Activated T-cell treated with anti-CD3 and anti-CD28 coated beads for 48 hours (primary cell): ENCODE measurements around the gene ARHGAP12.

Experiments
- DNase-seq: peaks from one replicate; pipeline ENCODE4 v3.0.0-alpha.2; 2020; ENCODE audit warnings: low read depth

ARHGAP12 gene

GRCh38 chr10:31949266-31949665 lies 20.6 kb upstream of the ARHGAP12 start:
- DNase-seq, result no peak

DNA sequence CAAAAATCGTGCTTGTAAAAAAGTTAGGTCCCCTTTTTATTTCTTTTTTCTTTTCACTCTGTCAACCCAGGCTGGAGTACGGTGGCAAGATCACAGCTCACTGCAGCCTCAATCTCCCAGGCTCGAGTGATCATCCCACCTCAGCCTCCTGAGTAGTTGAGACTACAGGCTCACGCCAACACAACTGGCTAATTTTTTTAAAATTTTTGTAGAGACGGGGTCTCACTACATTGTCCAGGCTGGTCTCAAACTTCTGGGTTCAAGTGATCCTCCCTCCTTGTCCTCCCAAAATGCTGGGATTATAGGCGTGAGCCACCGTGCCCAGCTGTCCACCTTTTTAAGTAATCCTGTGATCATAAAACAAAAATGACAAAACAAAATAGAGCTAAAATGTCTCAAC lies 19.4 kb upstream of the ARHGAP12 start:
- no peak for DNase-seq

GRCh38 chr10:31947144-31947926 lies 18.7 kb upstream of the ARHGAP12 start:
- no peak for DNase-seq

GRCh38 chr10:31945392-31945791 lies 16.8 kb upstream of the ARHGAP12 start:
- DNase-seq, result no peak

DNA sequence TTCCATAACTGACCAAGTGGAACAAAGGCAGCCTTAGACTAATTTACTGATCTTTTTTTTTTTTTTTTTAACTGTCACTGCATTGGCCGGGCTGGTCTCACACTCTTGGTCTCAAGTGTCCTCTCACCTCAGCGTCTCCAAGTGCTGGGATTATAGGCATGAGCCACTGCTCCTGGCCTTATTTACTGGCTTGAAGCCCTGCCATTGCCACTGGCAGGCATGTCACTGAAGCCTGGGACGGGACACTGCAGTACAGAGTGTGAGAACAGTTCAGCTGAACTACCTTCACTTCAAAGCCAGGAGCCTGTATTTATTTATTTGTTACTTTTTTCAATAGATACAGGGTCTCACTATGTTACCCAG lies 15.4 kb upstream of the ARHGAP12 start:
- no peak for DNase-seq

GRCh38 chr10:31942892-31943291 lies 14.3 kb upstream of the ARHGAP12 start:
- no peak for DNase-seq

- no peak for DNase-seq
Observed at GRCh38 chr10:31942435-31942834, 13.8 kb upstream of the ARHGAP12 start.

GRCh38 chr10:31940839-31941653 lies 12.4 kb upstream of the ARHGAP12 start:
- DNase-seq, result no peak

DNA sequence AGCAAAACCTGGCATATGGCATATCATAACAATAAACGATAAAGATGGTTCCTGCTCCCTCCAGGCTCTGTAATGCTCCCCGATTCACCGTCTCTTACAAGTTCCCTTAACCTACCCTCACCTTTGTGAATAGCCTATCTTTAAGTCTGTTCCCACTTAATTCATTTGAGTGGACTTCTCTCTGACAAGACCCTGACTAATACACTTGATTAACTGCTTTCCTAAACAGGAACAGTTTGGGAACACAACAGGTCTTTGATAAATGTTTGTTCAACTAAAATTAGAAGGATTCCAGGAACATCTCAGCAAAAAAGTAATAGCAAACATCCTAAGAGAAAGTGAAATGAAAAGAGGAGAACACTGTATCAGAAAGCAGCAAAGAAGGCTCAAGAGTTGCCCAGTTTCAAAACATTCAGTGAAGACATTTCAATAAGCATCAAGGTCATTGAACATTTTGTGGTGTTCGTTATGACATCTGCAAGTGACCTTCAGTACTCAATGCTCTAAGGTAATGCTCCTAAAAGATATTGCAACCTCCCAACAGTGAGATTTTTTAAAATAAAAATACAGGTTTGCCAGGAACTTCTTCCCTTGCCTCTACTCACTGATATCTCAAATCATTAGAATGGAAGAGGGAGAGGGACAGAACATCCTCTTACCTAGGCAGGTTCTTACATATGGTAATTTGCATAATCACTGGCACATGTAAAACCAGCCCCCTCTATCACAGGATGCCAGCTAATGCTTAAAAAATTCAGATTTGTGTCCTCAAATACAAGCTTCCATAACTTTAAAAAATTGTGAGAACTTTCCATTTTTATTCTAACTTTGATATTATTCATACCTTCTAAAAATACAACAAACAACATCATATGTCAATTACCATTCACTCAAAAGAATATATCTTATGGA lies 11.4 kb upstream of the ARHGAP12 start:
- DNase-seq, result no peak

GRCh38 chr10:31937371-31937770 lies 8.7 kb upstream of the ARHGAP12 start:
- no peak for DNase-seq

DNA sequence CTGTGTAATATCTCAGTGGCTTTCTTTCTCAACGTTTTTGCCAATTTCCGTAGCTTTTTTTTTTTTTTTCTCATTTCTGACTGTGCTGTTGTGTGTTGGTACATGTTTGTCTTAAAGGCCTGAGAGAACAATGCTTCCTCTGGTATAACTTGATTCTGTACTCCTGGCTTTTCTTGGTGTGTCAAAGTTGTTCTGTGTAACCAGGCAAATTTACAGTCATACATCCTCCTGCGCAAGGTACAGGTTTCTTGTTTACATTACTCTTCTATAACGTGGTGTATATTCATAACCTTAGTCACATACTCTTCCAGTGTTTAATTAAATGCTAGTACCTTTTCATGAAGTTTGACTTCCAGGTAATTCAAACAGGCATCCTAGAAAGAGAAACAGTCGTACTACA lies 8.3 kb upstream of the ARHGAP12 start:
- no peak for DNase-seq

- DNase-seq, result no peak
Observed at GRCh38 chr10:31936086-31936485, 7.5 kb upstream of the ARHGAP12 start.

DNA sequence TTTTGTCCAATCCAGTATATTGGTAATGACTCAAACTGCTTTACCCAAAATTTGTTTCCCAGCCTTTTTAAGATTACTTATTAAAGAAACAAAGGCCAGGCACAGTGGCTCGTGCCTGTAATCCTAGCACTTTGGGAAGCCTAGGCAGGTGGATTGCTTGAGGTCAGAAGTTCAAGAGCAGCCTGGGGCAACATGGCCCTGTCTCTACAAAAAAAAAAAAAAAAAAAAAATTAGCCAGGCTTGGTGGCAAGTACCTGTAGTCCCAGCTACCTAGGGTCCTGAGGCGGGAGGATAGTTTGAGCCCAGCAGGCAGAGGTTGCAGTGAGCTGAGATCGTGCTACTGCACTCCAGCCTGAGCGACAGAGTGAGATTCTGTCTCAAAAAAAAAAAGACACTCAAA lies 7.0 kb upstream of the ARHGAP12 start:
- DNase-seq, result no peak

GRCh38 chr10:31932838-31933237 lies 4.2 kb upstream of the ARHGAP12 start:
- DNase-seq, result no peak

DNA sequence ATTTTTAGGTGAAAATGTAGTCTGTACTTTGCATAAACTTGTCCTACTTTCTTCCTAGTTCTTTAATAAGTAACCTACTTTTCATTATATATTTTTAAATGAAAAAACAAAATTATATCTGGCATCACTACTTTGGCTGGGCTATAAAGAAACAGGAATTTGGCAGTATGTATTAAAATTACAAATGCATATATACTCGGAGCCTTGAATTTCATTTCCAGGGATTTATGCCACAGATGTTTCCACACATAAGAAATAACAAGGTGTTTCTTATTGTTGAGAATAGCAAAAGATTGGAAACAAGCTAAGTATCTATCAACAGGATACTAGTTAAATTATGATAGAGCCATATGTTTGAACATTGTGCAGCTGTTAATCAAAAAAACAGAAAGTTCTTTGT lies 2.2 kb upstream of the ARHGAP12 start:
- DNase-seq, result no peak

DNA sequence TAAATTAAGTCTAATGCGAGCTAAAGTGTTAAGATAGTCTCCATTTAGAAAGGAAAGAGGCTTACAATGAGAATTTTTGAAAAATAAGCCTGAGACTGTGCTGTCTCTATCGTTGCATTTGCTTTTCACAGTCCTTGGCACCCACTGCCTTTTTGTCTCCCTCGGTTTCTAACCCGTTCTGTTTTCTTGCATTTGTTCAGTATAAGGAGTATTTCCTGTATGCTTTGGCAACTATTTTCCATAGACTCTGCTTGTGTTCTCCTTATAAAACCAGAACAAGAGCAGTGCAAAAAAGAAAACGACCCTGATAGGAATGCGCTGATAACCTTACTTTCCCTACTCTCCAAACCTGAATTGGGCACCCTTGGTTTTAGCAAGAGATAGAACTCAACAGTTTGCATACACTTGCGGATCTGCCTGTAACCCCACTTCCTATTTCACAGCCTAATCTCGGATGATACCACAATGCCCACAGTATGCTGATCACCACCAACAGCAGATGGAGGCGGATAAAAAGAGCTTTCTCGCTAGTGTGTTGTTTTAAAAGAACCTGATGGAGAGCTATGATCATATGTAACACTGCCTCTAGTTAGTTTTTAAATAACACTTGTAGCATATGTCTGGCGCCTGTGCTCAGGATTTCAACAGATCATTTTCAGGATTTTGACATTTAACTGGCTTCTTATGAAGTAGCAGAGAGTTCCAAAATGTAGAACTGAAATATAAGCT lies 1.6 kb upstream of the ARHGAP12 start:
- no peak for DNase-seq

GRCh38 chr10:31929261-31930022 lies 811 bp upstream of the ARHGAP12 start:
- DNase-seq, result no peak

- peak; percentile 31 for DNase-seq
Observed at GRCh38 chr10:31927884-31928548, 615 bp downstream of the ARHGAP12 start.

- DNase-seq, result no peak
Observed at GRCh38 chr10:31927565-31927883, 1.1 kb downstream of the ARHGAP12 start.

DNA sequence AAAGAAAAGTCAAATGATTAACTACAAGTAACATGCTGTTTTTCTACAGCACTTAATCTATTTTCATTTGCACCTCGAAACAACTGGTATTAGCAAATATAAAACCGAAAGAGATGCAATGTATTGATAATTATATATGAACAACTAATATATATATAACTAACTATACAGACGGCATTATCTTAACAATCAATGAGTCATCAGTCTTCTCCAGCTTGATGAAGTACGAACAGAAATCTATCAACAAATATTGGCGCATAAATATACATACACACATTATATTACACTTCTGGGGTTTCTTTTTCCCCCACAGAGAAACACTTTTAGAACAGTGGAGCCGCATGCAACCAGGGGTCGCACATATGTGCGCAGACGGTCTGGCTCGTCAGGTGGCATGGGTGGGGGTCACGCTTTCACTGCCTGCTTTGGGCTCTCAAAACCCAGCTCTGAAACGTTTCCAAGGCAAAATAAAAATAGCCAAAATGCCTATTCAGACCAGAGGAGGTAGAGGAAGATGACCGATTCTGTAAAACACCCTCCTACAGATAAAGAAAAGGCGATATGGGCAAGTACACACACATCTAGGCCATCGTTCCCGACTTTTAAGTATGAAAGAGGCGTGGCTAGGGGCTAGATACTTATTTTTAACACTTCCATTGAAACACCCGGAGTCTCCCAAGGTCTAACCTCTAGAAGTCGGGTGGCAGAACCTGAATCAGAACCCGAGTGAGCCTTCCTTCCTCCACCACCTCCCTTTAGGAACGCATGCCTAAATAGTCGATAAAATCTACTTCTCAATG lies 1.7 kb downstream of the ARHGAP12 start:
- DNase-seq, result no peak
